ENCODE results near the gene COL24A1. TPM values are rescaled to one million over a fixed set of nuclear protein-coding genes. Genes with fewer than 3 reads are reported as not detected.

The COL24A1 gene
- total and polyA plus RNA-seq, 2 of the 8 experiments (the other 6 are each of a cell fraction or from before 2014, with no cell fraction given): 0.23 to 1.1 TPM

DNA sequence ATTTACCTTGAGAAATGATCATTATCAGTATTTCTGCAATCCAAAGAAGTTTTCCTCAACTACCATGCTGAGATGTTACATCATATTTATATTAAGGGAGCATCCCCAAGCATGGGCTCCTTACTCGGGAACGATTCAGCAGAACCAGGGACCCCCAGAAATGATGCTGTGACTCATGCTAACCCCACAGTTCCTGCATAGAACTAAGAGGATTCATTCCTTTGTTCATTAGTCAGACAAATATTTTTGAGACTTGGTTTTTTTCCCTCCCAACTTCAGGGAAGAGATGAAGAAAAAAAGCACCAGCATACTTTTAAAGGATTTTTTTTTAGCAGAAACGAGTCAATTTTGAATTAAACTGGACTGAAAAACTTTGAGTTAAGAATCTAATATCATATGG lies 49.2 kb upstream of the COL24A1 start (continued):
- TF ChIP-seq, protein P1, sequence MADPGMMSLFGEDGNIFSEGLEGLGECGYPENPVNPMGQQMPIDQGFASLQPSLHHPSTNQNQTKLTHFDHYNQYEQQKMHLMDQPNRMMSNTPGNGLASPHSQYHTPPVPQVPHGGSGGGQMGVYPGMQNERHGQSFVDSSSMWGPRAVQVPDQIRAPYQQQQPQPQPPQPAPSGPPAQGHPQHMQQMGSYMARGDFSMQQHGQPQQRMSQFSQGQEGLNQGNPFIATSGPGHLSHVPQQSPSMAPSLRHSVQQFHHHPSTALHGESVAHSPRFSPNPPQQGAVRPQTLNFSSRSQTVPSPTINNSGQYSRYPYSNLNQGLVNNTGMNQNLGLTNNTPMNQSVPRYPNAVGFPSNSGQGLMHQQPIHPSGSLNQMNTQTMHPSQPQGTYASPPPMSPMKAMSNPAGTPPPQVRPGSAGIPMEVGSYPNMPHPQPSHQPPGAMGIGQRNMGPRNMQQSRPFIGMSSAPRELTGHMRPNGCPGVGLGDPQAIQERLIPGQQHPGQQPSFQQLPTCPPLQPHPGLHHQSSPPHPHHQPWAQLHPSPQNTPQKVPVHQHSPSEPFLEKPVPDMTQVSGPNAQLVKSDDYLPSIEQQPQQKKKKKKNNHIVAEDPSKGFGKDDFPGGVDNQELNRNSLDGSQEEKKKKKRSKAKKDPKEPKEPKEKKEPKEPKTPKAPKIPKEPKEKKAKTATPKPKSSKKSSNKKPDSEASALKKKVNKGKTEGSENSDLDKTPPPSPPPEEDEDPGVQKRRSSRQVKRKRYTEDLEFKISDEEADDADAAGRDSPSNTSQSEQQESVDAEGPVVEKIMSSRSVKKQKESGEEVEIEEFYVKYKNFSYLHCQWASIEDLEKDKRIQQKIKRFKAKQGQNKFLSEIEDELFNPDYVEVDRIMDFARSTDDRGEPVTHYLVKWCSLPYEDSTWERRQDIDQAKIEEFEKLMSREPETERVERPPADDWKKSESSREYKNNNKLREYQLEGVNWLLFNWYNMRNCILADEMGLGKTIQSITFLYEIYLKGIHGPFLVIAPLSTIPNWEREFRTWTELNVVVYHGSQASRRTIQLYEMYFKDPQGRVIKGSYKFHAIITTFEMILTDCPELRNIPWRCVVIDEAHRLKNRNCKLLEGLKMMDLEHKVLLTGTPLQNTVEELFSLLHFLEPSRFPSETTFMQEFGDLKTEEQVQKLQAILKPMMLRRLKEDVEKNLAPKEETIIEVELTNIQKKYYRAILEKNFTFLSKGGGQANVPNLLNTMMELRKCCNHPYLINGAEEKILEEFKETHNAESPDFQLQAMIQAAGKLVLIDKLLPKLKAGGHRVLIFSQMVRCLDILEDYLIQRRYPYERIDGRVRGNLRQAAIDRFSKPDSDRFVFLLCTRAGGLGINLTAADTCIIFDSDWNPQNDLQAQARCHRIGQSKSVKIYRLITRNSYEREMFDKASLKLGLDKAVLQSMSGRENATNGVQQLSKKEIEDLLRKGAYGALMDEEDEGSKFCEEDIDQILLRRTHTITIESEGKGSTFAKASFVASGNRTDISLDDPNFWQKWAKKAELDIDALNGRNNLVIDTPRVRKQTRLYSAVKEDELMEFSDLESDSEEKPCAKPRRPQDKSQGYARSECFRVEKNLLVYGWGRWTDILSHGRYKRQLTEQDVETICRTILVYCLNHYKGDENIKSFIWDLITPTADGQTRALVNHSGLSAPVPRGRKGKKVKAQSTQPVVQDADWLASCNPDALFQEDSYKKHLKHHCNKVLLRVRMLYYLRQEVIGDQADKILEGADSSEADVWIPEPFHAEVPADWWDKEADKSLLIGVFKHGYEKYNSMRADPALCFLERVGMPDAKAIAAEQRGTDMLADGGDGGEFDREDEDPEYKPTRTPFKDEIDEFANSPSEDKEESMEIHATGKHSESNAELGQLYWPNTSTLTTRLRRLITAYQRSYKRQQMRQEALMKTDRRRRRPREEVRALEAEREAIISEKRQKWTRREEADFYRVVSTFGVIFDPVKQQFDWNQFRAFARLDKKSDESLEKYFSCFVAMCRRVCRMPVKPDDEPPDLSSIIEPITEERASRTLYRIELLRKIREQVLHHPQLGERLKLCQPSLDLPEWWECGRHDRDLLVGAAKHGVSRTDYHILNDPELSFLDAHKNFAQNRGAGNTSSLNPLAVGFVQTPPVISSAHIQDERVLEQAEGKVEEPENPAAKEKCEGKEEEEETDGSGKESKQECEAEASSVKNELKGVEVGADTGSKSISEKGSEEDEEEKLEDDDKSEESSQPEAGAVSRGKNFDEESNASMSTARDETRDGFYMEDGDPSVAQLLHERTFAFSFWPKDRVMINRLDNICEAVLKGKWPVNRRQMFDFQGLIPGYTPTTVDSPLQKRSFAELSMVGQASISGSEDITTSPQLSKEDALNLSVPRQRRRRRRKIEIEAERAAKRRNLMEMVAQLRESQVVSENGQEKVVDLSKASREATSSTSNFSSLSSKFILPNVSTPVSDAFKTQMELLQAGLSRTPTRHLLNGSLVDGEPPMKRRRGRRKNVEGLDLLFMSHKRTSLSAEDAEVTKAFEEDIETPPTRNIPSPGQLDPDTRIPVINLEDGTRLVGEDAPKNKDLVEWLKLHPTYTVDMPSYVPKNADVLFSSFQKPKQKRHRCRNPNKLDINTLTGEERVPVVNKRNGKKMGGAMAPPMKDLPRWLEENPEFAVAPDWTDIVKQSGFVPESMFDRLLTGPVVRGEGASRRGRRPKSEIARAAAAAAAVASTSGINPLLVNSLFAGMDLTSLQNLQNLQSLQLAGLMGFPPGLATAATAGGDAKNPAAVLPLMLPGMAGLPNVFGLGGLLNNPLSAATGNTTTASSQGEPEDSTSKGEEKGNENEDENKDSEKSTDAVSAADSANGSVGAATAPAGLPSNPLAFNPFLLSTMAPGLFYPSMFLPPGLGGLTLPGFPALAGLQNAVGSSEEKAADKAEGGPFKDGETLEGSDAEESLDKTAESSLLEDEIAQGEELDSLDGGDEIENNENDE (IDR thresholded peaks at IDR 0.05; ENCODE audit: insufficient replicate concordance, low read length): no peak
- no peak for TF ChIP-seq CEBPB (IDR thresholded peaks at IDR 0.05; ENCODE audit: low read depth, low read length)
- TF ChIP-seq SIN3A (conservative IDR thresholded peaks at IDR 0.05 in 1 of 2, IDR thresholded peaks at IDR 0.05 in 1 of 2; ENCODE audit: low read depth in 1 of 2, low read length in 2 of 2): no peak

All from H1 (cell line).